Ureter (tissue), 1 donor: ENCODE data around the gene PLGRKT. TPM values are rescaled to one million over a fixed set of nuclear protein-coding genes. Genes with fewer than 3 reads are reported as not detected.
"Not testable (repeated sequence)": the region's sequence is repeated elsewhere in the genome, so short reads cannot be mapped to it uniquely, and the experiment has no call there.

Source experiments
- DNase-seq: peaks from one replicate; pipeline ENCODE4 v3.0.0-alpha.2; 2020; ENCODE audit warnings: low spot score
- total RNA-seq: library from RNA; stranded (reverse); gene quantifications from one replicate; pipeline ENCODE4 v1.2.4, GENCODE V29; 2023
- donor health status: DM: yes; HTN: yes; CAD: no.

Gene PLGRKT, protein sequence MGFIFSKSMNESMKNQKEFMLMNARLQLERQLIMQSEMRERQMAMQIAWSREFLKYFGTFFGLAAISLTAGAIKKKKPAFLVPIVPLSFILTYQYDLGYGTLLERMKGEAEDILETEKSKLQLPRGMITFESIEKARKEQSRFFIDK
- 23.5 TPM for total RNA-seq

DNA sequence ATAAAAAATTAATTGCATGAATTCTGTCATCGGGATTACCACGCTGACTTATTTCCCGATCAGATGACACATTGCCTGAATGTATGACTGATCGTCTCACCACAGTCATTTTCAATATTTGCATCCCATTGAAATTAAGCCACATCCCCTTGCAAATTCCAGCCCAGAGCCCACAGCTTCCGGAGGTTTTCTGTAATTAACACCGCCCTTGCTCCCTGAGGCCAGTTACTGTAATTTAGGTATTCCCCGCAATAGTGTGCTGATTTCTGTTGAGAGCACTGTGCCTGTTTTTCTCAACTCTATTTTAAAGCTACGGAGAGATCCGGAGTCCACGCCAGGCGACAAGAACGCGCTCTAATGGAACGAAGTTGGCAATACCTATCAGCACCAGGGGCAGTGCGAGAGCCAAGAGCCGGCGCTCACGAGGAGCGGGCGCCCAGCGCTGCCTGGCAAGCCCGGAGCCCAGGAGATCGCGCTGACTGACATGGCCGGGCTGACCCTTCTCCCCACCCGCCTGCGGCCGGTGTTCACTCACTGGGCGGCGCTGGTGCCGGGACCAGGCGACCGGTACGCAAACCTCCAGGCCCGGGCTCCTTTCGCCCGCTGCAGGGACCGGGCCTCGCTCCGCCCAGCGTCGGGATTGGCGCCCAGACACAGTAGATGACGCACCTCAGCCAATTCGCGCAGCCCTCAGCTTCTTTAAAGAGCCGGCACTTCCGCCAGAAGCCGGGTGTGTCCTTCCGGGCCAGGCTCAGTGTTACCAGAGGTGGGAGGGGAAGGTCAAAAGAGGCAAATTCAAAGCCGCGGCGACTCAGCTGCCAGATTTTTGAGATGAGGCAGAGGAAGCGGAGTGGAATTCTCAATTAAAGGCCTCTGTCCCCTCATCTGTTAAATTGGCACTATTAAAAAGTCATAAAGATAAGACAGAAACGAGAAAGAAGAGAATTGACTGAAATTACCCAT lies at the start of gene PLGRKT:
PLGRKT (minus strand) TSS at position 672 of the 963 bp plus-strand sequence. CDS start 5,948 bp downstream, outside the sequence.
- peak; percentile 96 for DNase-seq

- no peak for DNase-seq
These were observed 49.3 kb upstream of the PLGRKT start for GRCh38 chr9:5486988-5487387.

DNA sequence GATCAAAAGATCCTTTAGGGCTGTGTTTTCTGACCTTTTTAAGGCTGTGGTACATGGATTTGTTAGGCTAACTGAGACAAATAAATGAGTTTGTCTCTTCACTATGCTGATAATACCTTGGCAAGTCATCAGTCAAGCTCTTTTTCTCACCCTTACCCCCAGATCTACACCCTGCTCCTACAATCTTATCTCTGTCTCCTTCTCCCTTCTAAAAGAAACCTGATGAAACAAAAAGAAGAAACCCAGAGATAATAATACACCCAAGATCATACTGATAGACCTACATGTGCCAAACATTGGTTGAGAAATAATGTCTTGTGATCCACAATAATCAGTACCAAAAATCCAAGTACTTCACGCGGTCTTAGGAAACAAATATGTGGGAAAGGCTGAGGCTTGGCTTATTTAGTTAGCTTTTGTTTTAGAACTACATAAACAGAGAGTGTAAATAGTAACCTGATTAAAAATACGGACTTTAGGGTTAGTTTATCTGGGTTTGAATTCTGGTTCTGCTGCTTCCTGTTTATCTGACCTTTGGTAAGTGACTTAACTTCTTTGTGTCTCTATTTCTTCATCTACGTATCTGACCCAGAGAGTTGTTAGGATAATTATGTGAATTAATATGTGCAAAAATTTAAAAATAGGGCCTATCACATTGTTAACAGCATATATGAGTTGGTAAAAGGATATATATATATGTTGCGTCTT lies 47.8 kb upstream of the PLGRKT start:
- no peak for DNase-seq

GRCh38 chr9:5483306-5483705 lies 45.6 kb upstream of the PLGRKT start:
- no peak for DNase-seq

DNA sequence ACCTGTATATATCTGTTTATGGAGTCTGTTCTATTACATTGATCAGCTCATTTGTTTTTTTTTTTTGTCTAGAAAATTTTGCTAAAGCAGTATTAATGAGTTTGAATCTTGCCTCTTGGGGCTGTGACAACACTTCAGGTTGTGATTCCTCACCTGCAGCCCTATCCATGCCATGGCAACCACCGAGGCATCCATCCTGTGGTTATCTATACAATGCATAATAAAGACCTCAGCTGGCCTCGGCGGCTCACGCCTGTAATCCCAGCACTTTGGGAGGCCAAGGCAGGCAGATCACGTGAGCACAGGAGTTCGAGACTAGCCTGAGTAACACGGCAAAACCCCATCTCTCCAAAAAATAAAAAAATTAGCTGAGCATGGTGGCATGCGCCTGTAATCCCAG lies 44.5 kb upstream of the PLGRKT start:
- DNase-seq: no peak

DNA sequence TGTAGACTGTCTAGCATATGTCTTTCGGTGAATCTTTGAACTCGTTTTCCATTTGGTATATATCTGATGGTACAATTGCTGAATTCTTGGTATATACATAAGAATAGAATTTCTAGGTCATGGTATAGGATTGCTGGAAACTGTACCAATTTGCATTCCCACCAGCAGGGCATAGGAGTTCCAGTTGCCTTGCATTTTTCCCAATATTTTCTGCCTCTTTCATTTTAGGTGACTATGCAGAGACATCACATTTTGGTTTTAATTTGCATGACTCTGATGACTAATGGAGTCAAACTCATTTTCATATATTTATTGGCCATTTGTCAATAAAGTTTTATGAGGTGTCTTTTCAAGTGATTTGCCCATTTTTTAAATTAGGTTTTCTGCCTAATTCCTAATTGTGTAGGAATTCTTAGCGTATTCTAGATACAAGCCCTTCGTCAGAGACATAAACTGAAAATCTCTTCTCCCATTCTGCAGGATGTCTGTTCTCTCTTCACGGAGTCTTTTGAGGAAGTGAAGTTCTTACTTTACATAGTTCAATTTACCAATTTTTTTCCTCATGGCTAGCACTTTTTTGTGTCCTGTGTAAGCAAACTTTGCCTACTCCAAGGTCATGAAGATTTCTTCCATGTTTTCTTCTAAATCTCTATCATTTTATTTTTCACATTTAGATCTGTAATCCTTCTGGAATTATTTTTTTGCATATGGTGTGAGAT lies 43.8 kb upstream of the PLGRKT start:
- no peak for DNase-seq

DNA sequence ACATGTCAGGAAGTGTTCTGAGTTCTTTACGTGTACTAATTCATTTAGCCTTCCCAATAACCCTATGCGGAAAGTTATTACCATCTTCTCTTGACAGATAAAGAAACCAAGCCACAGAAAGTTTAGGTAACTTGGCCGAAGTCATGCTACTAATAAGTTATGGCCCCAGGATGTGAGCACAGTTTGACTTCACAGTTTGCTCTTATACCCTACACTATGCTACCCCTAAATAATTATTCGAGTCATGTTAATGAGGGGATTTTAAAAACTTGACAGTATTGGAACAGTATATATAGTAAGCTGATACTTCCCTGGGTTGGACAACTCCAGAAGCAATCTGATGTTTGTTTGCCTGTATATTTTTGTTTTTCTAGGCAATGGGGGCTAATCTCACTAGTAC lies 43.2 kb upstream of the PLGRKT start:
- DNase-seq: no peak

DNA sequence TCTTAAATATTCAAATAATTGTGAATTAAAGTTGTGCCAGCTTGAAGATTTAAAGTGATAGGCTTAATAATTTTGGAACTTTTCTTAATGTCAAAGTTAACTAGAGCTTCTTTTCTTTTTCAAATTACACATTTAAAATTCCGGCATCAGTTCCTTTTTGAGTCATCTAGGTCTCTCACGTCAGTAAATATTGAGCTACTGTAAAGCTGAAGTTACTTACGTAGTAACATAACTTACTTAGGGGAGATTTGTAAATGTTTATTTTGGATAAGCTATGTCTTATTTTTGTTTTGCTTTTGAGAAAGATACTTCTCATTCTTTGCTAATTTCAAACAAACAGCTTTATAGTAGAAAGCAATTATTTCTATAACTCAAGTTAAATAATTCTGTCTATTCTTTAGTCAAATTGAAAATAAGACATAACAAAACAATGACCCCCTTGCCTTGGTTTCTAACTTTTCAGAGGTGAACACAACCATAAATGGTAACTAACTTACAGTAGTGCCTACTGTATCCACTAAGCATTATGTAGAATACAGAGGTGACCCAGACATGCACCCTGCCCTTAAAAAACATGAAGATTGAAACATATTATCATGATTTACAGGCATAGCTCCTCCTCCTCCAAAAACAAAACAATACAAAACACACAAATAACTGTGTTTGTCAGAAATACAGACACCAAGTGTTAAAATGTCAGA lies 42.4 kb upstream of the PLGRKT start:
- no peak for DNase-seq

DNA sequence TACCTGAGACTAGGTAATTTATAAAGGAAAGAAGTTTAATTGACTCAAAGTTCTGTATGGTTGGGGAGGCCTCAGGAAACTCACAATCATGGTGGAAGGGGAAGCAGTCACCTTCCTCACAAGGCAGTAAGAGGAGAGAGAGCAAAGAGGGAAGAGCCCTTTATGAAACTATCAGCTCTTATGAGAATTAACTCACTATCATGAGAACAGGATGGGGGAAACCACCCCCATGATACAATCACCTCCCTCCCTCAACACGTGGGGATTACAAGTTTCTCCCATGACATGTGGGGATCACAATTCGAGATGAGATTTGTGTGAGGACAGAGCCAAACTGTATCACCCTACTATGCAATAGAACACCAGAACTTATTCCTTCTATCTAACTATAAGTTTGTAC lies 40.5 kb upstream of the PLGRKT start:
- DNase-seq: no peak

DNA sequence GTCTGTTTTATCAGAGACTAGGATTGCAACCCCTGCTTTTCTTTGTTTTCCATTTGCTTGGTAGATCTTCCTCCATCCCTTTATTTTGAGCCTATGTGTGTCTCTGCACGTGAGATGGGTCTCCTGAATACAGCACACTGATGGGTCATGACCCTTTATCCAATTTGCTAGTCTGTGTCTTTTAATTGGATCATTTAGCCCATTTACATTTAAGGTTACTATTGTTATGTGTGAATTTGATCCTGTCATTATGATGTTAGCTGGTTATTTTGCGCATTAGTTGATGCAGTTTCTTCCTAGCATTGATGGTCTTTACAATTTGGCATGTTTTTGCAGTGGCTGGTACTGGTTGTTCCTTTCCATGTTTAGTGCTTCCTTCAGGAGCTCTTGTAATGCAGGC lies 37.9 kb upstream of the PLGRKT start:
- not testable (repeated sequence) for DNase-seq

DNA sequence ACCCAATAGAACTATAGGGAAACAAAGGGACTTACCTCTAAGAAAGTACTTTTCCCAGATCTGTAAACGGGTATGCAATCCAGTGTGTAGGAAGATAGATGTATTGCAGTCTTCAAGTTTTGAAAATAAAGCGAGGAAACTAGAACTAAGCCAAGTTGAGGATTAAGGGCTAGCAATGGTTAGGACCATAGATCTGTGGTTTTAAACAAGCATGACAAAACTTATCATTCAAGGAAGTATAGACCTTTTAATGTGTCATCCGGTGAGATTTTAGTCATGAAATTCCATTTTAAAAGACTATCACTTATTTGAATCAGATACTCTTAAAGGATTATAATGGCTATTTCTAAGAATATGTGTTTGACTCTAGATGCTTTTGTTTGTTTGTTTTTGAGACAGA lies 33.1 kb upstream of the PLGRKT start:
- no peak for DNase-seq

DNA sequence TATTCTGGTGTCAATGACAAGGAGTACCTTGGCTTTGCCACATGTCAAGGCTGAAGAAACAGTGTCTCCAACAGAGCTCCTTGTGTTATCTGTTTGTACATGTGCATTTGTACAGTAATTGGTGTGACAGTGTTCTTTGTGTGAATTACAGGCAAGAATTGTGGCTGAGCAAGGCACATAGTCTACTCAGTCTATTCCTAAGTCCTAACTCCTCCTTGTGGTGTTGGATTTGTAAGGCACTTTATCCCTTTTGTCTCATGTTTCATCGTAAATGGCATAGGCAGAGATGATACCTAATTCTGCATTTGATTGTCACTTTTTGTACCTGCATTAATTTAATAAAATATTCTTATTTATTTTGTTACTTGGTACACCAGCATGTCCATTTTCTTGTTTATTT lies 32.4 kb upstream of the PLGRKT start:
- DNase-seq: no peak

DNA sequence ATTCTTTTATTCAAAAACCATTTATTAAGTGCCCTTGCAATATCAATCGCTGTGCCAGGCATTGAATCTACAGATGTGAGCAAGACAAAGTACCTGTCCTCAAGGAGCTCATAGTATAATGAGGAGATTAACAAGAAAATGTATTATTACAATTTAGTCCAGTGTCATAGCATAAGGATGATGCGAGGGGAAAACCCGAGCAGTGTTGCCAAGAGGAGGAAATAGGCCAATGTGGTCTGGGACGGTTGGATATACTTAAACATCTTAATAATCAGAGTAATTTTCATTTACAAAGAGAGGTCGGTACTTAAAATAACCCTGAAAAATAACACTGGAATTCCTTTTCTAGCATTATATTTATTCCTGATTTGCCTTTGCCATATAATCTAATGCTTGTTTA lies 31.1 kb upstream of the PLGRKT start:
- no peak for DNase-seq

- no peak for DNase-seq
These were observed 29.0 kb upstream of the PLGRKT start for GRCh38 chr9:5466766-5467165.

- no peak for DNase-seq
These were observed 28.3 kb upstream of the PLGRKT start for GRCh38 chr9:5466005-5466404.

DNA sequence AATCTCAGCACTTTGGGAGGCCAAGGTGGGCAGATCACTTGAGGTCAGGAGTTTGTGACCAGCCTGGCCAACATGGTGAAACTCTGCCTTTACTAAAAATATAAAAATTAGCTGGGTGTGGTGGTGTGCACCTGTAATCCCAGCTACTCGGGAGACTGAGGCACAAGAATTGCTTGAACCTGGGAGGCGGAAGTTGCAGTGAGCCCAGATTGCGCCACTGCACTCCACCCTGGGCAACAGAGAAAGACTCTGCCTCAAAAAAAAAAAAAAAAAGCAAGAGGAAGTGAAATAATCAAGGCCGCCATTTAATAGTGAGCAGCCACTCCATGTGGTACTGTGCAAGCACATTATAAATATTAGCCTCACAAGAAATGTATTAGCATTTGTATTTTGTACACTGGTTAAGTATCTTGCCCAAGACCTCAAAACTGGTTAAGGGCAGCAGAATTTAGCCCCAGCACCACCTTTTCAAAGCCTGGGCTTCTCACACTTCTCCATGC lies 27.2 kb upstream of the PLGRKT start:
- DNase-seq: not testable (repeated sequence)

DNA sequence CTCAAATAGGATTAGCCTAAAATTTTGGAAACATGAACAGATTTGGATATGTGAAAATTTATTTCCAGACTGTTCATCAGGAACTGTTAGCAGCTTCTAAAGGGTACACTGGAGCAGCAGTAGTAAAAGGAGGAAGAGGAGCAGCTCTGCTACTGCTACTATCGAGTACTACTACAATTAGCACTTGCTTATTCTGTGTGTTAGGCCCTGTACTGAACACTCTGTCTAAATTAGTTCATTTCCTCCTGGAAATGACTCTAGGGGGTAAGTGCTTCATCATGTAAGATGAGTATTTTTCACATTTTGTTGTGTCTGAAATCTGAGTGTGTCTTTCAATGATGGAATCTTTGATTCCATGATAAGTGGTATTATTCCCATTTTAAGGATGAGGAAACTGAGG lies 22.4 kb upstream of the PLGRKT start:
- DNase-seq: no peak

DNA sequence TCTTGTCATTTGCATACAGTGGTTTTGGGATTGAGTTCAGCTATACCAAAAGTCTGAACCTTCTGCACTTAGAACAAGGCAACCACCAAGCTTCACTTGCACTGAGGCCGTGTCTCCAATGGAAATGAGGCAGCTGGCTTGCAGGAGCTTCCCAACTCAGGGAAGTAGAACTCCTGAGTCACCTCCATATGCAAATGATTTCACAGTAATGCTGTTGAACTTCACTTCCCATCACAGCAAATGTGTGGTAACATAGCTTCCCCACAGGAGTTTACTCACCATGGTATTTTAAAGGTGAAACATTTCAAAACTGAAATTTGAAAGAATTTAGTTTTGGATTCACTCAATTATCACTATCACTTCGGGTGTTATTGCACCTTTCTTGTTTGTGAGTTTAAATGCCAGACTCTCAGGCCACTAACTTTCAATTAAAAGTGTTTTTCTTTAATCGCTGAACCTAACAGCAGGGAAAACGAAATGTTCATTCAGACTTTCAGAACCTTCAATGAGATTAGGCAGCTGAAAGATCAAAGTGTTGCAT lies 21.6 kb upstream of the PLGRKT start:
- DNase-seq: no peak

- no peak for DNase-seq
These were observed 17.5 kb upstream of the PLGRKT start for GRCh38 chr9:5455181-5455580.

DNA sequence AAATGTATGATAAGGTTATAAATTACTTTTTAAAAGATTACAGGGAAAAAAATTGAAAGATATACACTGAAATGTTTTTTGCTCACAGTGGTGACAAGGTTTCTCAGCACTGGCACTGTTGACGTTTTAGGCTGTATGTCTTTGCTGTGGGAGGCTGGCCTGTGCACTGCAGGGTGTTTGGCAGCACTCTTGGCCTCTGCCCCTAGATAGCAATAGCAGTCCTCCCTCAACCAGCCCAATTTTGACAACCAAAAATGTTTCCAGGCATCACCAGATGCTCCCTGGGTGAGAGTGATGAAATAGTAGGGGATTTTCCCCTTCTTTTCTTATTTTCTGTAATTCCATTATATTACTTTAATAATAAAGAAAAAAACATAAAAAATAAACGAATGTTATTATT lies 15.9 kb upstream of the PLGRKT start:
- no peak for DNase-seq

DNA sequence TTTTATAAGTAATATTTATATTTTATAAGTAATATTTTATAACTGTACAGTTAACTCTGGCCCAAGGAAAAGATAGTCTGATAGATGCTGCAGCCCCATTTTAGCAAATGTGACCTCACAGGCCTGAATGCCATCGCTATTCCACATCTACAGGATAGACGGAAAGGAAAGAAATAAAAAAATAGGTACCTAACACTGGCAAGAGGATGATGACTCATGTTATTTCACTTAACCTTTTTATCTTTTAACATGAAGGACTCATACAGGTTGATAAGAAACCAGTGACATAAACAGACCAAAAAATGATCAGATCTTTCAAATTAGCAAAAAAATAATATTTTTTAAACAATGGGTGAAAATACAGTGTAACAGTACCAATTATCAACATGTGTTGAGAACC lies 15.3 kb upstream of the PLGRKT start:
- no peak for DNase-seq
